GM21528 (cell line): ENCODE data around the gene PDIA4.
"Not testable (repeated sequence)": the region's sequence is repeated elsewhere in the genome, so short reads cannot be mapped to it uniquely, and the experiment has no call there.

Source experiments
- ATAC-seq: cut with Tn5 transposase; IDR thresholded peaks from one replicate; pipeline ENCODE4 v1.9.1; 2021; ENCODE audit warnings: mild to moderate bottlenecking, moderate library complexity; ENCODE audit not compliant: unreplicated experiment, low FRiP score

PDIA4 gene, protein sequence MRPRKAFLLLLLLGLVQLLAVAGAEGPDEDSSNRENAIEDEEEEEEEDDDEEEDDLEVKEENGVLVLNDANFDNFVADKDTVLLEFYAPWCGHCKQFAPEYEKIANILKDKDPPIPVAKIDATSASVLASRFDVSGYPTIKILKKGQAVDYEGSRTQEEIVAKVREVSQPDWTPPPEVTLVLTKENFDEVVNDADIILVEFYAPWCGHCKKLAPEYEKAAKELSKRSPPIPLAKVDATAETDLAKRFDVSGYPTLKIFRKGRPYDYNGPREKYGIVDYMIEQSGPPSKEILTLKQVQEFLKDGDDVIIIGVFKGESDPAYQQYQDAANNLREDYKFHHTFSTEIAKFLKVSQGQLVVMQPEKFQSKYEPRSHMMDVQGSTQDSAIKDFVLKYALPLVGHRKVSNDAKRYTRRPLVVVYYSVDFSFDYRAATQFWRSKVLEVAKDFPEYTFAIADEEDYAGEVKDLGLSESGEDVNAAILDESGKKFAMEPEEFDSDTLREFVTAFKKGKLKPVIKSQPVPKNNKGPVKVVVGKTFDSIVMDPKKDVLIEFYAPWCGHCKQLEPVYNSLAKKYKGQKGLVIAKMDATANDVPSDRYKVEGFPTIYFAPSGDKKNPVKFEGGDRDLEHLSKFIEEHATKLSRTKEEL

DNA sequence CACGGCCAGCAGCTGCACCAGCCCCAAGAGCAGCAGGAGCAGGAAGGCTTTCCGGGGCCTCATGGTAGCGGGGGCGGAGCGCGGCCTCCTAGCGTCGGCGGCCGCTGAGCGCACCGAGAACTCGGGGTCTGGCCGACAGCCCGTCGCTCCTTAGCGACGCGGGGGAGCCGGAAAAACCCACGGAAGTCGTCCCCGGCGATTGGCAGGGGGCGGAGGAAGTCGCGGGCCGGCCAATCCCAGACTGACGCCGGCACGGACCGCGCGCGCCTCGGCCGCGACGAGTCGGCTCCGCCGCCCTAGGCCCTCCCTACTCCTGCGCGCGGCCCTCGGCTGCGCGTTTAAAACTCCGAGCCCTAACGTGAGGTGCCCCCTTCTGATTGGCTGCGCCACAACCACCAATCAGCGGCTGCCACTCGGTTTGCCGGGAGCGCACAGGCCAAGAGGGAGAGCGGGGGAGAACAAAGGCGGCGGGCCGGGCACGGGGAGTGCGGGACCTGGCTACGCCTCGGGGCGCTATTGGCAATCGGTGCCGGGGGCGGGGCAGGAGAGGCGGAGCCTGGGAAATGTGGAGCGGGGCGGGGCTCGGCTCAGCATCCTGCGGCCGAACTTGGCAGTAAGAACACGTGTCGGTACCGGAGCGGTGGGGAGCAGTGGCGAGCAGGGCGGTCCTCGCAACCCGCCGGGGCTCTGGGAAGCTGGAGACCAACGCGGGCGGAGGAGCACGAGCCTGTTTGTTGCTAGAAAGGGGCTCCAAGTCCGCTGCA, at the start of gene PDIA4:
PDIA4 (minus strand) TSS at position 160 of the 764 bp plus-strand sequence; CDS start at position 63, 97 bp downstream.
- peak; percentile 88 for ATAC-seq

GRCh38 chr7:149077594-149077993, 49.3 kb upstream of the PDIA4 start:
- ATAC-seq, result no peak

GRCh38 chr7:149075286-149075685, 47.0 kb upstream of the PDIA4 start:
- no peak for ATAC-seq

DNA sequence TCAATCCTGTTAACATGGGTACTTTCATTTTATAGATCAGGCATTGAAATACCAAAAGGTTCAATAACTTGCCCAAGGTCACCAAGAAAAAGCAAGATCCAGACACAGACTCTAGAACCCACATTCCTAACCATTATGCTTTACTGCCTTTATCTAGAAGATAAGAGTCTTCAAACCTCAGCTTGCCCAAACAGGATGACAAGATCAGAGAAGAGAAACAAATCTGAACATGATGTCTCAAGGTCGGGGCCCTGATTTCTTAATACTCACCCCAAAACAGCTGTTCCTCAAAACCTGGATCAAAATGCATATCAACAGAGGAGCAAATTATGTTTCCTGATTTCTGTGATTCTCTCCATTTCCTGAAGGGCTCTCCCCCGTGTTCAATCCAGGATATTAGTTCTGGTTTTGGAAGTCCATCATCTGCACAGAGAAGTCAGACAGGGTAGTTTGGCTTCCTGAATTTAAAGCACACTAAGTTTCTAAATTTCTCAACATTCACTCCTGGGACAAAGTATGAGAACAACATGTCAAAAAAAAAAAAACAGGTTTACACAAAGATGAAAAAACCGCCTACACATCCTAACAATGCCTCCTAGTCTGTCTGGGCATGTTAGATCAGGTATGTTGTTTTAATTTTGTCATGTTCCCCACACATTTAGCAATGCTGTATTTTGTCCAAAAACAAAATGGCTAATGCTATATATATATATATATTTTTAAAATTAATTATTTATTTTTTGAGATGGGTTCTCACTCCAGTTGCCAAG, 46.0 kb upstream of the PDIA4 start:
- no peak for ATAC-seq

- ATAC-seq, result no peak
Observed at GRCh38 chr7:149072438-149072775, 44.1 kb upstream of the PDIA4 start.

- no peak for ATAC-seq
Observed at GRCh38 chr7:149071641-149072437, 43.5 kb upstream of the PDIA4 start.

DNA sequence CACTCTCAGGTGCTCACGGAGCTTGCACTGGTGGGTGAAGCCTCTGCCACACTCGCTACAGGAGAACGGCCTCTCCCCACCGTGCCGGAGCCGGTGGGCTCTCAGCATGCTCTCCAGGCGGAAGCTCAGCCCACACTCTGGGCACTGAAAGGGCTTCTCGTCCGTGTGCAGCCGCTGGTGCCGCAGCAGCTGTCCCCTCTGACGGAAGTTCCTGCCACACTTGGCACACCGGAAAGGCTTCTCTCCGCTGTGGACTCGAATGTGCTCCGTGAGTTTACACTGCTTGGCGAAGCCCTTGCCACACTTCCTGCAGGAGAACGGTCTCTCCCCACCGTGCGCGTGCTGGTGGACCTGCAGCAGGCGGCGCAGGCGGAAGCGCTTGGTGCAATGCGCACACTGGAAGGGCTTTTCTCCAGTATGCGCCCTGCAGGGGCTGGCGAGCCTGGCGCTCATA, 42.9 kb upstream of the PDIA4 start:
- ATAC-seq, result no peak

DNA sequence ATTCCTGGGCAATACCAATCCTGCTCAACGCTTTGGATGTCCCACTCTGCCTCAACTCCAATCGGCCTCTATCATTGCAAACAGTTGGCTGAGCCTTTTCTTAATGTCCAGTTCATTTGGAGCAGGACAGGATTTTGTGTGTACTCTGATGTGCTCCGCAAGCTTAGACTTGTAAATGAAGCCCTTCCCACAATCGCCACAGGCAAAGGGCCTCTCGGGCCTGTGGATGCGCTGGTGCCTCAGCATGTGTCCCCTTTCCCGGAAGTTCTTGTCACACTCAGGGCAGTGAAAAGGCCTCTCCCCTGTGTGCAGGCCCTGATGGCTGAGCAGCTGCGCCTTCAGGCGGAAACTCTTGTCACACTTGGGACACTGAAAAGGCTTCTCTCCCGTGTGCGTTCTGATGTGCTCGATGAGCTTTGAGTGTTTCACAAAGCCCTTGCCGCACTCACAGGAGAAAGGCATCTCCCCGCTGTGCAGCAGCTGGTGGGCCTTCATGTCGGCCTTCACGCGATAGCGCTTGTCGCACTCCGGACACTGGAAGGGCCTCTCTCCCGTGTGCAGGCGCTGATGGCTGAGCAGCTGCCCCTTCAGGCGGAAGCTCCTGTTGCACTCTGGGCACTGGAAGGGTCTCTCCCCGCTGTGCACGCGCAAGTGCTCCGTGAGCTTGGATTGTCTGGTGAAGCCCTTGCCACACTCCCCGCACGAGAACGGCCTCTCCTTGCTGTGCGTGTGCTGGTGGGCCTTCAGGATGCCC, 42.2 kb upstream of the PDIA4 start:
- no peak for ATAC-seq

GRCh38 chr7:149067869-149068268, 39.6 kb upstream of the PDIA4 start:
- no peak for ATAC-seq

GRCh38 chr7:149063476-149063875, 35.2 kb upstream of the PDIA4 start:
- ATAC-seq, result no peak

GRCh38 chr7:149062217-149062899, 34.1 kb upstream of the PDIA4 start:
- ATAC-seq, result not testable (repeated sequence)

- ATAC-seq, result no peak
Observed at GRCh38 chr7:149060156-149060555, 31.9 kb upstream of the PDIA4 start.

- ATAC-seq, result no peak
Observed at GRCh38 chr7:149053885-149054284, 25.6 kb upstream of the PDIA4 start.

DNA sequence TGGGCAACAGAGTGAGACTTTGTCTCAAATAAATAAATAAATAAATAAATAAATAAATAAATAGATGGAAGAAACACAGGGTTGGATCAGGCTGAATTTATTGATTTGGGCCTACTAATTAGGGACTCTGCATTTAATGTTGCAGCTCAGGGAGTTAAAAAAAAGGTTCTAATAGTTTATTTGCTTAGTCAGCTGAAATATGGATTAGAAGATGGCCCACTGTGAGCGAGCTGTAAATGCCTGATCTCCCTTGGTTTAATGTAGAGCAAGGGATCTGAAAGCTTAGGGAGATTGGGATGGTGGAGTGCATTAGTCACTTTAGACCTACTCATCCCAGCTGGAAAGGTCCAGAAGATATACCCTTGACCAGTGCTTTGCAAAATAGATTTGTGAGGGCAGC, 25.1 kb upstream of the PDIA4 start:
- ATAC-seq, result no peak

DNA sequence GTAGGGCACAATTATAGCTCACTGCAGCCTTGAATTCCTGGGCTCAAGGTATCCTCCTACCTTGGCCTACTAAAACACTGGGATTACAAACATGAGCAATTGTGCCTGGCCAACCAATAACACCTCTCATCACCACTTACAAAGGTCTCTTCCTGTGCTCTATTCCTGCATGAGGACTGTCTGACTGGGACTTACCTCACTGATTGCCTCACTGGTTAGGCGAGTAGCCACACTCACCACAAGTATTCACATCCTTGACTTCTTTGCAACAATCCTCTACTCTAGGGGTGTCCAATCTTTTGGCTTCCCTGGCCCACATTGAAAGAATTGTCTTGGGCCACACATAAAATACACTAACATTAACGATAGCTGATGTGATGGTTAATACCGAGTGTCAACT, 22.6 kb upstream of the PDIA4 start:
- ATAC-seq, result no peak

- ATAC-seq, result no peak
Observed at GRCh38 chr7:149048805-149049204, 20.5 kb upstream of the PDIA4 start.

GRCh38 chr7:149046416-149046815, 18.1 kb upstream of the PDIA4 start:
- no peak for ATAC-seq

- no peak for ATAC-seq
Observed at GRCh38 chr7:149043936-149044335, 15.6 kb upstream of the PDIA4 start.
